ENCODE data around the gene ATP2A3. TPM values are rescaled to one million over a fixed set of nuclear protein-coding genes. Genes with fewer than 3 reads are reported as not detected.

The ATP2A3 gene
- total RNA-seq, 4 donors from 2014 or later, result 5.7 to 33.6 (median 17.5) TPM

DNA sequence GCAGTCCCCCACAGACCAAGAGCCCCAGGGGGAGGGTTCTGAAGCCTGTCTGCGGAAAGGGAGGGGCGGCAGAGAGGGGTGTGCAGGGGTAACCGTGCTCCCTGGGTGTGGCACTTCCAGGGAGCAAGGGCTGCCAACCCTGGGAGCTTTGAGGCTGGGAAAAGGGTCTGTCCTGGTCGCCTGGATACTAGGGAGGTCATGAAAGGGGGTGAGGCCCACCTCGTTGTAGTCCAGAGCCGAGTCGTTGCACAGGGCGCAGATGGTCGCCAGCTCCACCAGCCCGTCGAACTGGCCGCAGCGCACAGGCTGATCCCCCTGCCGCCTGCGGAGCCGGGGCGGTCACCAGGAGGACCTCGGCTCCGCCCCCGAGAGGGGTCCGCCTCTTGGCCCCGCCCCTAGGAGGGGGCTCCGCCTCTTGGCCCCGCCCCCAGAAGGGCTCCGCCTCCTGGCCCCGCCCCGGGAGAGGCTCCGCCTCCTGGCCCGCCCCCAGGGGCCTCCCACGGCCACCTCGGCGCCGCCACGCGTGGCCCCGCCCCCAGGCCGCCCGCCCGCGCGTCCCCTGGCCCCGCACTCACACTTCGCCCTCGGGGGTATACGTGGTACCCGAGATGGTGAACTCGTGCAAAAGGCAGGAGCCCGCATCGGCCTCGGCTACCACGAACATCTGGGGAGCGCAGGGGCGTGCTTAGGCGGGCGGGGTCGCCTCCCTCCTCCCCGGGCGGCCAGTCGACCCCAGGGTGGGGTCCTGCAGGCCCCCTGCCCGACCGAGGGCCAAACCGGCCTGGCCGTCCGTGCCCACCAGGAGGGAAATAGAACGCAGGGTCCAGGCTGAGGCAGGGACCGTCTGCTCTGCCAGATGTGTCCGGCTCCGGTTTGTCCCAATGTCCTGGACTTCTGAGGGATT, 19.5 kb downstream of the ATP2A3 start:
- peak; percentile 51 to 72 for DNase-seq
- TF ChIP-seq POLR2A (IDR thresholded peaks at IDR 0.05), result no peak
- TF ChIP-seq, protein P1, sequence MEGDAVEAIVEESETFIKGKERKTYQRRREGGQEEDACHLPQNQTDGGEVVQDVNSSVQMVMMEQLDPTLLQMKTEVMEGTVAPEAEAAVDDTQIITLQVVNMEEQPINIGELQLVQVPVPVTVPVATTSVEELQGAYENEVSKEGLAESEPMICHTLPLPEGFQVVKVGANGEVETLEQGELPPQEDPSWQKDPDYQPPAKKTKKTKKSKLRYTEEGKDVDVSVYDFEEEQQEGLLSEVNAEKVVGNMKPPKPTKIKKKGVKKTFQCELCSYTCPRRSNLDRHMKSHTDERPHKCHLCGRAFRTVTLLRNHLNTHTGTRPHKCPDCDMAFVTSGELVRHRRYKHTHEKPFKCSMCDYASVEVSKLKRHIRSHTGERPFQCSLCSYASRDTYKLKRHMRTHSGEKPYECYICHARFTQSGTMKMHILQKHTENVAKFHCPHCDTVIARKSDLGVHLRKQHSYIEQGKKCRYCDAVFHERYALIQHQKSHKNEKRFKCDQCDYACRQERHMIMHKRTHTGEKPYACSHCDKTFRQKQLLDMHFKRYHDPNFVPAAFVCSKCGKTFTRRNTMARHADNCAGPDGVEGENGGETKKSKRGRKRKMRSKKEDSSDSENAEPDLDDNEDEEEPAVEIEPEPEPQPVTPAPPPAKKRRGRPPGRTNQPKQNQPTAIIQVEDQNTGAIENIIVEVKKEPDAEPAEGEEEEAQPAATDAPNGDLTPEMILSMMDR (IDR thresholded peaks at IDR 0.05), result no peak
- intact Hi-C loops (cut with DNase I; ENCODE audit: low total_unique reads), result no loop called here
- peak overlapping the region in 1 of 2 donors; percentile 39 for H3K4me3 ChIP-seq
- H3K27ac ChIP-seq, result peak overlapping the region in 1 of 2 donors; percentile 39
- H3K27me3 ChIP-seq, result no peaks in the 10 kb centered on the region
- no peaks in the 10 kb centered on the region for H3K36me3 ChIP-seq
- no peaks in the 10 kb centered on the region for H3K9me3 ChIP-seq
- no peaks in the 10 kb centered on the region for H3K4me1 ChIP-seq

DNA sequence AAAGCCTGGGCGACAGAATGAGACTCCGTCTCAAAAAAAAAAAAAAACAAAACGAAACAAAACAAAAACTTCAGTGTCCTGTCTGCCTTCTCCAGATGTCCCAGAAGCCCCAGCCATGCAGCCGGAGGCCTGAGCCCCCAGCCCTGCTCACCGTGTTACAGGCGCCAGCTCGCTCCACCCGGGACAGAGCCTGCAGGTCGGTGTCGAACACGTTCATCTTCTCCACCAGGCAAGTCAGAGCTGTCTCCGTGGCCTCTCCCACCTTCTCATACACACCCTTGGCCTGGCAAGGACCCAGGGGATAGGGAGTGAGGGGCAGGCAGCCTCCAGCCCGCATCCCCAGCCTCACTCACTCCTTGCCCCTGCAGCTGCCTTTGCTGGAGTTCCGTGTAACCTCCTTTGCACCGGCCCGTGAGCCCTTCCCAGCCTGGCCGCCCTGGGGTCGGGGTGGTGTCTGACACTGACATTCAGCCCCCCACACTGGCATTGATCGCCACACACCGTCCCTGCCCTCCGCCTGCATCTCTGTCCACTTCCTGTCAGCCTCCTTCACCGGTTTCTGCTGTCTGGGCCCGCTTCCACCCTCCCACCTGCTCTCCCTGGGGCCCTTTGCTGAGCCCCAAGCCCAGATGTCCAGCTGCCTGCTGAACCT, 20.9 kb downstream of the ATP2A3 start:
- no peaks in the 10 kb centered on the region for H3K4me1 ChIP-seq
- H3K27ac ChIP-seq, result no peak overlapping the region
- intact Hi-C loops (cut with DNase I; ENCODE audit: low total_unique reads), result no loop called here
- no peaks in the 10 kb centered on the region for H3K27me3 ChIP-seq
- H3K36me3 ChIP-seq, result no peaks in the 10 kb centered on the region
- H3K9me3 ChIP-seq, result no peaks in the 10 kb centered on the region
- H3K4me3 ChIP-seq, result no peak overlapping the region
- DNase-seq, result no peak
- TF ChIP-seq, protein P1 (IDR thresholded peaks at IDR 0.05), result no peak
- TF ChIP-seq POLR2A (IDR thresholded peaks at IDR 0.05), result no peak

DNA sequence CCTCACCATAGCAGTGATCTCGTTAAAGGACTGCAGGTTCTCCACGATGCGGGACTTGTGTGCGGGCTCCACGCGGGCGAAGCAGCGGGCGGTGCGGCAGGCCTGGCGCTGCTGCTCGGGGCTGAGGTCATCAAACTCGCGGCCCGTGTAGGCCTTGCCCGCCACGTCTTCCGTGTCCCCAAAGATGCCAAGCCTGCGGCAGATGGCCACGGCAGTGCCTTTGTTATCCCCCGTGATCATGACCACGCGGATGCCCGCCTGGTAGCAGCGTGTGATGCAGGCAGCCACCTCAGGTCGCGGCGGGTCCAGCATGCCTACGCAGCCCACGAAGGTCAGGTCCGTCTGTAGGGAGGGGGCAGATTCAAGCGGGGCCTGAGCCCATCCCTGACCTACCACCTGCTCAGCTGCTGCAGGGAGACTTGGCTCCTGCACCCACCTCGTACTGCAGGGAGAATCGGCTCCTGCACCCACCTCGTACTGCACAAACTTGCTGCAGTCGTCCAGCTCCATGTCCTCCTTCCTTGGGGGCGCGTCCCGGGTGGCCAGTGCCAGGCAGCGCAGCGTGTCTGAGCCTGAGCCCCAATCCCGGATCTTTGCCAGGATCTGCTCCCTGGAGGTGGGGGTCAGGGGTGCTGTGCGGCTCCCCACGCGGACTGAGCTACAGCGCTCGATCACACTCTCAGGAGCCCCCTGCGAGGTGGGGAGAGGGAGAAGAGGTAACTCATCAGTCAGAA, 23.1 kb downstream of the ATP2A3 start:
- Histone ChIP-seq H3K36me3 (no peaks in the 10 kb centered on the region), H3K9me3 (no peaks in the 10 kb centered on the region), H3K27ac (no peak overlapping the region), H3K4me1 (no peaks in the 10 kb centered on the region), H3K4me3 (no peak overlapping the region), H3K27me3 (no peaks in the 10 kb centered on the region)
- DNase-seq, result no peak
- TF ChIP-seq, protein P1 (IDR thresholded peaks at IDR 0.05), result no peak
- TF ChIP-seq POLR2A (IDR thresholded peaks at IDR 0.05), result no peak
- intact Hi-C loops (cut with DNase I; ENCODE audit: low total_unique reads), result no loop called here

DNA sequence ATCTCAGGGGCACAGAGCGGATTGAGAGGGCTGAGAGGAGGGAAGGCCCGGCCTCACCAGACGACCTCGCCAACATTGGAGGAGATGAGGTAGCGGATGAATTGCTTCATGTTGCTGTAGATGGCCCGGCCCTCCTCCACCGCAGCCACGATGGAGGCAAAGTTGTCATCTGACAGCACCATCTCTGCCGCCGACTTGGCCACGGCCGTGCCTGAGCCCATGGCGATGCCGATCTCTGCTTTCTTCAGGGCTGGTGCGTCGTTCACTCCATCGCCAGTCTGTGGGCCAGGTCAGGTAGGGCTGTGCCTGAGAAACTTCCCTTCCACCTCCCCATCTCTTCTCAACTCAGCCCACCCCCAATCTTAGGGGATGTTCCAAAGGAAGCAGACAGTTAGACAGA, 26.9 kb downstream of the ATP2A3 start:
- Histone ChIP-seq H3K27ac (no peak overlapping the region), H3K9me3 (no peaks in the 10 kb centered on the region), H3K36me3 (no peaks in the 10 kb centered on the region), H3K4me3 (no peak overlapping the region), H3K4me1 (no peaks in the 10 kb centered on the region), H3K27me3 (no peaks in the 10 kb centered on the region)
- intact Hi-C loops (cut with DNase I; ENCODE audit: low total_unique reads), result no loop called here
- DNase-seq, result no peak
- TF ChIP-seq POLR2A (IDR thresholded peaks at IDR 0.05), result no peak
- TF ChIP-seq, protein P1 (IDR thresholded peaks at IDR 0.05), result no peak
